GM21529 (cell line): ENCODE measurements around the gene MAP2K6.

ENCODE experiments used
- ATAC-seq: cut with Tn5 transposase; IDR thresholded peaks from one replicate; pipeline ENCODE4 v1.9.1; 2021; ENCODE audit not compliant: unreplicated experiment

The MAP2K6 gene

DNA sequence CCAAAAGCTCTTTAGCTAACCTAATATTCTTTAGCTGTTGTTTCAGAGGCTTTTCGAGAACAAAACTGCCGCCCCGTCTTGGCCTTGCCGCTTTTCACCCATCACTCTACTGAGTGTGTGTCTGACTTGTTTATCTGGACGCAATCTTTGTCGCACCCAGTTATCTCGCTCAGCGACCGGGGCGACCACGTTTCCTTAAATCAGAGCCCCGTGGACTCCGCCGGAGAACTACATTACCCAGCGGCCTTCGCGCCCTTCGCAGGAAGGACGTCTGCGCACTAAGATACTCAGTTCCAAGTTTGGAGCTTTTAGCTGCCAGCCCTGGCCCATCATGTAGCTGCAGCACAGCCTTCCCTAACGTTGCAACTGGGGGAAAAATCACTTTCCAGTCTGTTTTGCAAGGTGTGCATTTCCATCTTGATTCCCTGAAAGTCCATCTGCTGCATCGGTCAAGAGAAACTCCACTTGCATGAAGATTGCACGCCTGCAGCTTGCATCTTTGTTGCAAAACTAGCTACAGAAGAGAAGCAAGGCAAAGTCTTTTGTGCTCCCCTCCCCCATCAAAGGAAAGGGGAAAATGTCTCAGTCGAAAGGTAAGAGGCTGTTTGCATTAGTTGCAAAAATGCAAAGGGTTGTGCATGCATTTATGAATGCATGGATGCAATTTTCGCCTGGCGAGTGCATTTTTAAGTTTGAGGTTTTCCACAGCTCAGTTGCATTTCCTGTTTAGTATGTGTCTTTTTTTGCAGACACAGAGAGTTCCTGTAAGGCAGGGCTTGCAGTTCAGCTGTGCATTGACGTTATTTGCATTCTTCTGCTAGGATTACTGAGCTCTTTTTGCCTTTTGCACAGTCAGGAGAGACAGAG, at the start of gene MAP2K6:
Gene MAP2K6, plus strand, starts transcription at position 290 of the 867 bp plus-strand sequence. Its CDS starts 288 bp downstream, at position 578.
- peak; percentile 97 for ATAC-seq

DNA sequence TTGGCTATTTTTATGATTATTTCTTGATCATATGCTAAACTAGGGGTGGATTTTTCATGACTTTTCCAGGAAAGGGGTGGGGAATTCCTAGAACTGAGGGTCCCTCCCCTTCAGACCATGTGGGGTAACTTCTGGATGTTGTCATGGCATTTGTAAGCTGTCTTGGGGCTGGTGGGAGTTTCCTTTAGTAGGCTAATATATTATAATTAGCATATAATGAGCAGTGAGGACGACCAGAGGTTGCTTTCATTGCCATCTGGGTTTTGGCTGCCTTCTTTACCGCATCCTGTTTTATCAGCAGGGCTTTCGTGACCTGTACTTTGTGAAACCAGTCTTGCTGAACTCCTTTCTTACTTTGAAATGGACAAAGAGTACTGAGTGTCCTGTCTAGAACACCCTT, 47.2 kb upstream of the MAP2K6 start:
- peak; percentile 79 for ATAC-seq

GRCh38 chr17:69373069-69373468, 41.4 kb upstream of the MAP2K6 start:
- no peak for ATAC-seq

- ATAC-seq = no peak
Measured at GRCh38 chr17:69375229-69375628, 39.3 kb upstream of the MAP2K6 start.

- no peak for ATAC-seq
Measured at GRCh38 chr17:69388822-69389442, 25.6 kb upstream of the MAP2K6 start.

GRCh38 chr17:69390795-69391501, 23.5 kb upstream of the MAP2K6 start:
- ATAC-seq = no peak

- ATAC-seq = no peak
Measured at GRCh38 chr17:69401251-69401650, 13.2 kb upstream of the MAP2K6 start.

DNA sequence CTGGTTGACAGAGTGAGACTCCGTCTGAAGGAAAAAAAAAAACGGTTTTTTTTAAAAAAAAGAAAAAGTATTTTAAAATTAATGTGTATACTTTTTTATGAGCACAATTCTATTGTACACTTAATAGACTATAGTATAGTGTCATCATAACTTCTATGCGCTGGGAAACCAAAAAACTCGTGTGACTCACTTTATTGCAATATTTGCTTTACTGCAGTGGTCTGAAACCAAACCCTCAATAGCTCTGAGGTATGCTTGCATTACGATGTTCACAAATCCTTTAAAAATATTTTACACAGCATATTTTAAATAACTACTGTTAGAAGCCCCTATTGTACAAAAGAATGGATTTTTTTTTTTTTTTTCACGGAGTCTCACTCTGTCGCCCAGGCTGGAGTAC, 12.4 kb upstream of the MAP2K6 start:
- no peak for ATAC-seq

DNA sequence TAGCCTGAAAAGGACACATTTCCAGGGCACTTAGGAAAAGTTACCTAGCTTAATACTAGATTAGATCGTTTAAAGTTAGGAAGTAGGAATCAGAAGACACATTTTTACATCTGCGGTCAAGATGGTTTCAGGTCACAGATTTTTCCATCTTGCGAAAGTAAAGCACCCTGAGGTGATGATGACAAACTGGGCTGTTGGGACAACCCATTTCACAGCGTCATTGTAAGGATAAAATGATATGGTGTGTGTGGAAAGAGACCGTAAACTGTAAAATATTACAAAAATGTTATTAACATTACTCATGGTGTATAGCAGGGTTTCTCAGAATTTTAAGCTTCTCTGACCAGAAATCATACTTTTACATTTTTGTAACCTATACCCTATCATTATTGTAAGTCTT, 10.1 kb upstream of the MAP2K6 start:
- ATAC-seq = no peak

DNA sequence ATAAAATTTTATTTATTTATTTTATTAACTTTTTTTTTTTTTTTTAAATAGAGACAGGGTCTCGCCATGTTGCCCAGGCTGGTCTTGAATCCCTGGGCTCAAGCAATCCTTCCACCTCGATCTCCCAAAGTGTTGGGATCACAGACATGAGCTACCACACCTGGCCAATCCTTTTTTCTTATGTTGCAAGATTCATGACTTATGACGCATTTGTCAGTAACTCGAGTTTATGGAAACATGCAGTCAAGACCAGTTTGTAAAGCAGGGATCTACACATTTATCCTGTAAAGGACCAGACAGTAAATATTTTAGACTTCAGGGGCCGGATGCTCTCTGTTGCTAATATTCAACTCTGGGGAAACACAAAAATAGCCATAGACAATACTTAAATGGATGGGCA, 9.4 kb upstream of the MAP2K6 start:
- no peak for ATAC-seq

- ATAC-seq = no peak
Measured at GRCh38 chr17:69406941-69407340, 7.6 kb upstream of the MAP2K6 start.

DNA sequence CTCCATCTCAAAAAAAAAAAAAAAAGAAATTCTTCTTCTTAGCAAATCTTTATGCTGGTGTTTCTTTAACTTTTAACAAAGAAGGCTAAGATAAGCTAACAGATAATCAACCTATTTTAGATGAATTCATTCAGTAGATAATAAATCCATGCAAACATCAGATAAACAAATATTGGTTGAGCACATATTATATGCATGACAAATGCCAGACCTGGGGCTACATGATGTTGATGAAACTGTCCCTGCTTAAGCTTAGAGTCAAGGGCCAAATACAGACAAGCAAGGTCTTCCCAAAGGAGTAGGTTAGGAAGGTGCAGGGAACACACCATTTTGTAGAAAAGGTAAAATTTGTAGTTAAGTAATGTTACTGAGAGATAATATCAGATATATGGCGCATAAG, 6.7 kb upstream of the MAP2K6 start:
- no peak for ATAC-seq

- ATAC-seq = no peak
Measured at GRCh38 chr17:69410671-69411070, 3.8 kb upstream of the MAP2K6 start.

DNA sequence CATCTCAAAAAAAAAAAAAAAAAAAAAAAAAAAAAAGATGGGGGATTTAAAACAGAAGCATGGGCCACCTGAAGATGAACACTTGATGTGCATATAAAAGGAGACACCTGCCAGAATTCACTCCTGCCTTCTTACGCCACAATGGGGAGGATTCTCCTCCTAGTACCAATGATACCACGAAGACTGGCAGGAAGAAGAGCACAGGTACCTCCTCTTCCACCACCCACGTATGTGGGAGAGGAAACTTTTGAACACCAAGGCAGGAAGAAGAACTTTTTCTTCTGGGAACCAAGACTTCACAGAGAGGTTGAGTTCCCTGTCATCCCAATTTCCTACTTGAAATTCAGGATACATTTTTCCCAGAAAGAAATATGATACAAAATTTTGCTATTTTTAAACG, 2.7 kb upstream of the MAP2K6 start:
- ATAC-seq = no peak

DNA sequence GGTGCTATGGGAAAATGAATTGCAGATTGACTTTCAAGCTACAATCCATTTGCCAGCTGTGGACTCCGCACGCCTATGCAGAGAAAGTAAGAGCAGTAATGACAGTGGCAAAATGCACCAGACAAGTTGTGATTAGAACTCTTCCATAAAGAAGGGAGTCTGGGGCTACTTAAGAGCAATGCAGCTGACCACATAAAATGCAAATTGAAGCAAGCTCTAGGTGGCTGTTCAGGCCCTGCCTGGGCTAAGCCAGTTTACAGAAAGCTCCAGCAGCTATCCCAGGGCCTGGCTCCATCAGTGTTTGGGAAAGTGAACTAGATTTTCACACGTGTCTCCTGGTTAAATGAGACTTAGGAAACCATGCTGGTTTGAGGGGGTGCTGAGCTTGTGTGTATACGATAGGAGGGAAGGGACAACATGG, 2.2 kb upstream of the MAP2K6 start:
- no peak for ATAC-seq

- no peak for ATAC-seq
Measured at GRCh38 chr17:69415431-69415830, 934 bp downstream of the MAP2K6 start.

- no peak for ATAC-seq
Measured at GRCh38 chr17:69417545-69418483, 3.3 kb downstream of the MAP2K6 start.

- no peak for ATAC-seq
Measured at GRCh38 chr17:69418535-69418934, 4.0 kb downstream of the MAP2K6 start.

DNA sequence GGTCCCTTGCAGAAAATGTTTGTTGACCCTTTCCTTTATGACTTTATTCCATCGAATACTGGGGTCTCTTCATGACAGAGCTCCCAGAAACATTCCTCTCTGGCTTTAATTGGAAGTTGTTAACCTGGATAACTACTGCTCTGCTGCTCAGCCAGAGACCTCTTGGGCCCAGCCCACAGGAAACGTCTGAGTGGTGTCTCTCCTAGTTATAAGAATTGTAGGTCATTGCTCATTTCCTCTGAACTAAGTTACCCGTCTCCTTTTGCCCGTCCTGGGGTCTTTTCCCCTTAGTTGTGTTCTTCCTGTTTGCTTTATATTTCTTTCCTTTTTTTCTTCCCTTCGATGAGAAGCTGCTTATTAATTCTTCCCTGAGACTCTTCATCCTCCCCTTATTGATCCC, 9.0 kb downstream of the MAP2K6 start:
- ATAC-seq = no peak

- ATAC-seq = no peak
Measured at GRCh38 chr17:69424287-69425041, 10.0 kb downstream of the MAP2K6 start.
